Hepatocyte (in vitro differentiated cells): ENCODE results near the gene RPS24. TPM values are rescaled to one million over a fixed set of nuclear protein-coding genes. Genes with fewer than 3 reads are reported as not detected.
"Not testable (repeated sequence)": the region's sequence is repeated elsewhere in the genome, so short reads cannot be mapped to it uniquely, and the experiment has no call there.

Source experiments
- DNase-seq: peaks from one replicate; pipeline ENCODE4 v3.0.0-alpha.2; 2016; ENCODE audit warnings: low spot score
- H2AFZ ChIP-seq: fragments of 200-600 bp; sonication (generic); 2 replicates; pipeline ENCODE4 v1.6.0; 2016; ENCODE audit warnings: antibody characterized with exemption, mild to moderate bottlenecking
- H3K27ac ChIP-seq: fragments of 200-600 bp; sonication (generic); 2 replicates; pipeline ENCODE4 v1.5.1; 2016; ENCODE audit warnings: mild to moderate bottlenecking
- H3K27me3 ChIP-seq: fragments of 200-600 bp; sonication (generic); 2 replicates; pipeline ENCODE4 v1.6.1; 2016
- H3K36me3 ChIP-seq: fragments of 200-600 bp; sonication (generic); replicated peaks from 2 replicates; pipeline ENCODE4 v1.5.1; 2016; ENCODE audit warnings: low read depth; ENCODE audit not compliant: insufficient read depth
- H3K4me1 ChIP-seq: fragments of 200-600 bp; sonication (generic); 2 replicates; pipeline ENCODE4 v1.5.1; 2016; ENCODE audit warnings: mild to moderate bottlenecking, moderate library complexity; ENCODE audit not compliant: insufficient read depth
- H3K4me2 ChIP-seq: fragments of 200-600 bp; sonication (generic); 2 replicates; pipeline ENCODE4 v1.6.0; 2016
- H3K4me3 ChIP-seq: fragments of 200-600 bp; sonication (generic); 2 replicates; pipeline ENCODE4 v1.5.1; 2016; ENCODE audit warnings: mild to moderate bottlenecking
- H3K79me2 ChIP-seq: fragments of 200-600 bp; sonication (generic); 2 replicates; pipeline ENCODE4 v1.6.0; 2017; ENCODE audit warnings: mild to moderate bottlenecking
- H3K9me2 ChIP-seq: fragments of 200-600 bp; sonication (generic); replicated peaks from 2 replicates; pipeline ENCODE4 v1.6.0; 2017; ENCODE audit warnings: mild to moderate bottlenecking; ENCODE audit not compliant: insufficient read depth
- H3K9me3 ChIP-seq: fragments of 200-600 bp; sonication (generic); 2 replicates; pipeline ENCODE4 v1.5.1; 2016; ENCODE audit warnings: low read depth, mild to moderate bottlenecking
- H4K20me1 ChIP-seq: fragments of 200-600 bp; sonication (generic); 2 replicates; pipeline ENCODE4 v1.6.0; 2016; ENCODE audit warnings: mild to moderate bottlenecking; ENCODE audit not compliant: insufficient read depth, poor library complexity, severe bottlenecking
- EZH2 ChIP-seq: fragments of 200-600 bp; sonication (generic); IDR thresholded peaks from 2 replicates; pipeline ENCODE4 v1.6.1; 2016; ENCODE audit warnings: antibody characterized with exemption, mild to moderate bottlenecking, borderline replicate concordance
- EZH2phosphoT487 ChIP-seq: fragments of 200-600 bp; sonication (generic); IDR thresholded peaks from one replicate; pipeline ENCODE4 v1.6.1; 2018; ENCODE audit warnings: antibody characterized with exemption, mild to moderate bottlenecking, low read depth, moderate library complexity; ENCODE audit not compliant: unreplicated experiment, severe bottlenecking
- WGBS: methylation state at CpG from one replicate; pipeline ENCODE4 v1.1.6; 2016; ENCODE audit warnings: low lambda C conversion rate; ENCODE audit errors: missing lambda C conversion rate; 5-methylcytosine and 5-hydroxymethylcytosine counted together
- polyA plus RNA-seq: library from polyadenylated mRNA; unstranded; fragments of >200 nt; fragmentation: Nextera tagmentation; extraction: Ambion mirVana; gene quantifications from 2 replicates; pipeline ENCODE4 v1.2.1, GENCODE V29; 2016
- total RNA-seq: library from RNA; depleted of rRNA; stranded (reverse); fragments of >200 nt; gene quantifications from 2 replicates; pipeline ENCODE4 v1.2.3, GENCODE V29; 2014
- TF ChIP-seq, protein P1 (sequence below): fragments of 200-600 bp; sonication (generic); IDR thresholded peaks from 2 replicates; pipeline ENCODE4 v1.5.1; 2016; ENCODE audit warnings: antibody characterized with exemption, mild to moderate bottlenecking; ENCODE audit not compliant: poor library complexity

Gene RPS24
- total and polyA plus RNA-seq, 2 experiments from 2014 or later: 391 to 2,225 TPM

DNA sequence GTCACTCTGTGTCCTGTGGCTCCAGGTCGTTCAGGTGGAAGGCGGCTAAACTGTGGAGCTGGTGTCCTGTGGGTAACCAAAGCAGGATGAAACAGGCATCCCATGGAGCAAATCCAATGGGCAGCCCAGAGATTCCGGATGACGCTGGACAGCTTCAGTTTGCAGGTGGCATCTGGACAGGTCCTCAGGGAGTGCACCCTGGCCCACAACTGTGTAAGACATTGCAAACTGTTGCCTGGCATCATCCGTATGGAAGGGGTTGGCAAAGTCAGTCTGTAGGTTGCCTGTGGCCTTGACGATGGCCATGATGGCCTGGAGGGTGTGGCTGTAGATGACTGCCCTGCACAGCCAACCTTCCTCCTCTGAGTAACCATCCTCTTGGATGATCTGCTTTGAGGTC is 35.5 kb downstream of the RPS24 start:
- Histone ChIP-seq H3K27me3 (no peaks in the 10 kb centered on the region), H3K4me1 (no peaks in the 10 kb centered on the region), H3K27ac (no peak overlapping the region), H3K4me2 (no peak overlapping the region), H3K79me2 (no peaks in the 10 kb centered on the region), H2AFZ (no peak overlapping the region), H3K36me3 (no peaks in the 10 kb centered on the region), H4K20me1 (no peaks in the 10 kb centered on the region), H3K9me3 (no peaks in the 10 kb centered on the region), H3K4me3 (no peak overlapping the region), H3K9me2 (no peaks in the 10 kb centered on the region)
- WGBS: 96% methylated on average over 6 of the region's 6 CpGs
- no peak for DNase-seq
- TF ChIP-seq, protein P1, sequence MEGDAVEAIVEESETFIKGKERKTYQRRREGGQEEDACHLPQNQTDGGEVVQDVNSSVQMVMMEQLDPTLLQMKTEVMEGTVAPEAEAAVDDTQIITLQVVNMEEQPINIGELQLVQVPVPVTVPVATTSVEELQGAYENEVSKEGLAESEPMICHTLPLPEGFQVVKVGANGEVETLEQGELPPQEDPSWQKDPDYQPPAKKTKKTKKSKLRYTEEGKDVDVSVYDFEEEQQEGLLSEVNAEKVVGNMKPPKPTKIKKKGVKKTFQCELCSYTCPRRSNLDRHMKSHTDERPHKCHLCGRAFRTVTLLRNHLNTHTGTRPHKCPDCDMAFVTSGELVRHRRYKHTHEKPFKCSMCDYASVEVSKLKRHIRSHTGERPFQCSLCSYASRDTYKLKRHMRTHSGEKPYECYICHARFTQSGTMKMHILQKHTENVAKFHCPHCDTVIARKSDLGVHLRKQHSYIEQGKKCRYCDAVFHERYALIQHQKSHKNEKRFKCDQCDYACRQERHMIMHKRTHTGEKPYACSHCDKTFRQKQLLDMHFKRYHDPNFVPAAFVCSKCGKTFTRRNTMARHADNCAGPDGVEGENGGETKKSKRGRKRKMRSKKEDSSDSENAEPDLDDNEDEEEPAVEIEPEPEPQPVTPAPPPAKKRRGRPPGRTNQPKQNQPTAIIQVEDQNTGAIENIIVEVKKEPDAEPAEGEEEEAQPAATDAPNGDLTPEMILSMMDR: no peak
- TF ChIP-seq EZH2phosphoT487 (no peak), EZH2 (no peak)

DNA sequence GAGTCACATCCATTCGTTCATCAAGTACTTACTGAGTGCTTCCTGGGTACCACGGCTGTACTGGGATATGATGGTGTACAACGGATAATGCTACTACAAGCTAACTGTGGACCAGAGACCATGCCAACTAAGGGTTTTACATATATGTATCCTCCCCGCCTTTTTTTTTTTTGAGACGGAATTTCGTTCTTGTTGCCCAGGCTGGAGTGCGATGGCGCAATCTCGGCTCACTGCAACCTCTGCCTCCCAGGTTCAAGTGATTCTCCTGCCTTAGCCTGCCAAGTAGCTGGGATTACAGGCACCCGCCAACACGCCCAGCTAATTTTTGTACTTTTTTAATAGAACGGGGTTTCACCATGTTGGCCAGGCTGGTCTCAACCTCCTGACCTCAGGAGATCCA is 36.4 kb downstream of the RPS24 start:
- H3K36me3 ChIP-seq, H2AFZ ChIP-seq, H3K79me2 ChIP-seq, H3K27me3 ChIP-seq, DNase-seq, H3K9me2 ChIP-seq, H4K20me1 ChIP-seq, H3K4me1 ChIP-seq, H3K4me3 ChIP-seq, H3K27ac ChIP-seq, H3K9me3 ChIP-seq, H3K4me2 ChIP-seq: not testable (repeated sequence)
- 98% methylated on average over 11 of the region's 12 CpGs for WGBS

DNA sequence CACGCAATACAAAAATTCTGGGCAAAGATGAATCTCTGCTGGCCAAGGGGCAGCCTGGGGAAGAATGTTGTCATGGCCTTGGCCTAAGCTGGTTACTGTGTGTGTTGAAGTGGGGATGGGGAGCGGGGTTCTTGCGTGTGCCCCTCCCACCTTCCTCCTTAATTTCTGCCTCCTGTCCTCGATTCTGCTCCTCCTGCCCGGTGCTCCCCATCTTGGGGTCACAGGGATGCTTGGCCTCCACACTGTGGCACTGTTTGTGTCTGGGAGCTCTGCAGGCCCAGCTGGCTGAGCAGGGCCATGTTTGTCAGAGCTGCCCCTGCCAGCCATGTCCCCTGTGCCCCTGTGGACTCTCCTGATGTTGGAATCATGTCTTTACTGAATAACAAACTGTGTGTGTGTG is 37.1 kb downstream of the RPS24 start:
- H3K9me2 ChIP-seq: no peaks in the 10 kb centered on the region
- H3K9me3 ChIP-seq: no peaks in the 10 kb centered on the region
- H3K79me2 ChIP-seq: no peaks in the 10 kb centered on the region
- TF ChIP-seq, protein P1: no peak
- TF ChIP-seq EZH2phosphoT487: no peak
- no peak for TF ChIP-seq EZH2
- H3K27me3 ChIP-seq: no peaks in the 10 kb centered on the region
- no peaks in the 10 kb centered on the region for H3K4me1 ChIP-seq
- no peak for DNase-seq
- no peak overlapping the region for H3K27ac ChIP-seq
- no peaks in the 10 kb centered on the region for H3K36me3 ChIP-seq
- no peaks in the 10 kb centered on the region for H4K20me1 ChIP-seq
- no peak overlapping the region for H3K4me2 ChIP-seq
- 89% methylated on average over 5 of the region's 5 CpGs for WGBS
- H2AFZ ChIP-seq: no peak overlapping the region
- no peak overlapping the region for H3K4me3 ChIP-seq

DNA sequence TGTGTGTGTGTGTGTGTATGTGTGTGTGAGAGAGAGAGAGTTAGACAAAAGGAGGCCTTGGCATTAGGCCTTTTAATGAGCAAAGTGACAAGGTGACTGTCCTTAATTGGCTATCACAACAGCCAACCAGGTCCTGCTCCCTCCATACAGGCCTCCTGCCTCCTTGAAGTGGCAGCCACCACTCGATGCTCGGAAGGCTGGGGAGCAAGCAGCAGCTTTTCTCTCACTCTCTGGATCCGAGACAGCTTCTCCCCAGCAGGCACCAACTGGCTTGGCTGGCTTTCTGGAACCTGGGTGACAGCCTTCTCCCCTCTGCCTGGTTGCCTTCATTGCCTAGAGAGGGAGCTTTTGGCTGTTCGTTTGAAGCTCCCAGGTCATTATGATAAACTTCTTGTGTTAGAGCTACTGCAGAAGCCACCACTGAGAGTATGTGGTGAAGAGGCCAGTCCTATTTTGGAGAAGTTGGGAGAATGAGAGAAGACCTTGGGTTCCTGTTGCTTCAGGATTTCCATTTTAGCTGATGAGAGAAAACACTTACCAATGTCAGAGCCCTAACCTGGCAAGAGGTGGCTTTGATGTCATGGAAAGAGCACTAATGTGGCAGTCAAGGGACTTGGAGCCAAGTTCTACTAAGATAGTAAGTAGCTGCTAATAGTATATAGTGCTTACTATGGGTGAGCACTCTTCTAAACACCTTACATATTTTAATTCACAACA is 37.6 kb downstream of the RPS24 start:
- H3K27me3 ChIP-seq: no peaks in the 10 kb centered on the region
- H3K9me2 ChIP-seq: no peaks in the 10 kb centered on the region
- WGBS: 80% methylated on average over 4 of the region's 4 CpGs
- H3K4me3 ChIP-seq: no peak overlapping the region
- H4K20me1 ChIP-seq: no peaks in the 10 kb centered on the region
- no peak overlapping the region for H2AFZ ChIP-seq
- no peaks in the 10 kb centered on the region for H3K9me3 ChIP-seq
- TF ChIP-seq EZH2 (no peak), EZH2phosphoT487 (no peak)
- TF ChIP-seq, protein P1: no peak
- no peak overlapping the region for H3K27ac ChIP-seq
- H3K79me2 ChIP-seq: no peaks in the 10 kb centered on the region
- no peak for DNase-seq
- no peaks in the 10 kb centered on the region for H3K36me3 ChIP-seq
- no peaks in the 10 kb centered on the region for H3K4me1 ChIP-seq
- H3K4me2 ChIP-seq: no peak overlapping the region
